UCSD-AML1 (cell line): ENCODE results near the gene CCDC148.
"Not testable (repeated sequence)": the region's sequence is repeated elsewhere in the genome, so short reads cannot be mapped to it uniquely, and the experiment has no call there.

Experiments used
- DNase-seq: peaks from one replicate; lab custom pipeline; 2025; ENCODE audit not compliant: unreplicated experiment; lab: John Stamatoyannopoulos, UW

CCDC148 gene

GRCh38 chr2:158439062-158439461 lies 17.5 kb downstream of the CCDC148 start:
- DNase-seq: not testable (repeated sequence)

- DNase-seq: not testable (repeated sequence)
These were observed 22.8 kb downstream of the CCDC148 start for GRCh38 chr2:158433716-158434115.

- no peak for DNase-seq
These were observed 24.4 kb downstream of the CCDC148 start for GRCh38 chr2:158432117-158432516.

- DNase-seq: no peak
These were observed 42.0 kb downstream of the CCDC148 start for GRCh38 chr2:158414538-158414937.

- no peak for DNase-seq
These were observed 43.0 kb downstream of the CCDC148 start for GRCh38 chr2:158413581-158413980.

- no peak for DNase-seq
These were observed 44.3 kb downstream of the CCDC148 start for GRCh38 chr2:158412206-158412605.

GRCh38 chr2:158411748-158412147 lies 44.8 kb downstream of the CCDC148 start:
- no peak for DNase-seq

- no peak for DNase-seq
These were observed 46.4 kb downstream of the CCDC148 start for GRCh38 chr2:158410132-158410531.

GRCh38 chr2:158407031-158407430 lies 49.5 kb downstream of the CCDC148 start:
- DNase-seq: no peak

- DNase-seq: no peak
These were observed 51.2 kb downstream of the CCDC148 start for GRCh38 chr2:158405341-158405740.

- DNase-seq: no peak
These were observed 53.3 kb downstream of the CCDC148 start for GRCh38 chr2:158403237-158403636.

GRCh38 chr2:158402665-158403064 lies 53.9 kb downstream of the CCDC148 start:
- no peak for DNase-seq

GRCh38 chr2:158395166-158395565 lies 61.4 kb downstream of the CCDC148 start:
- DNase-seq: no peak

- no peak for DNase-seq
These were observed 62.1 kb downstream of the CCDC148 start for GRCh38 chr2:158394453-158394852.

GRCh38 chr2:158393886-158394285 lies 62.7 kb downstream of the CCDC148 start:
- no peak for DNase-seq

- no peak for DNase-seq
These were observed 63.9 kb downstream of the CCDC148 start for GRCh38 chr2:158392687-158393086.

GRCh38 chr2:158391876-158392275 lies 64.7 kb downstream of the CCDC148 start:
- DNase-seq: no peak

- DNase-seq: no peak
These were observed 65.2 kb downstream of the CCDC148 start for GRCh38 chr2:158391361-158391760.

GRCh38 chr2:158388159-158388558 lies 68.4 kb downstream of the CCDC148 start:
- DNase-seq: no peak

- no peak for DNase-seq
These were observed 70.9 kb downstream of the CCDC148 start for GRCh38 chr2:158385646-158386045.

GRCh38 chr2:158381978-158382377 lies 74.6 kb downstream of the CCDC148 start:
- DNase-seq: no peak

GRCh38 chr2:158381205-158381604 lies 75.3 kb downstream of the CCDC148 start:
- DNase-seq: no peak

GRCh38 chr2:158380746-158381145 lies 75.8 kb downstream of the CCDC148 start:
- DNase-seq: no peak

GRCh38 chr2:158378926-158379325 lies 77.6 kb downstream of the CCDC148 start:
- no peak for DNase-seq
